MM.1S (cell line): ENCODE measurements around the gene EGFLAM.
A peak's percentile ranks its signal among the peaks of the same experiment; 100 is the strongest.

Experiments
- DNase-seq: peaks from one replicate; pipeline ENCODE4 v3.0.0-alpha.2; 2015
- H2AFZ ChIP-seq: fragments of 300-600 bp; sonication (generic); 2 replicates; pipeline ENCODE4 v1.6.0; 2016; ENCODE audit warnings: antibody characterized with exemption, low read length
- H3F3A ChIP-seq: fragments of 300-600 bp; sonication (generic); 2 replicates; pipeline ENCODE4 v1.6.1; 2016; ENCODE audit warnings: mild to moderate bottlenecking, antibody characterized with exemption, low read length, moderate library complexity, mixed read lengths; ENCODE audit not compliant: insufficient read depth
- H3K27ac ChIP-seq: fragments of 300-600 bp; sonication (generic); 2 replicates; pipeline ENCODE4 v1.5.1; 2016; ENCODE audit warnings: mild to moderate bottlenecking, low read length
- H3K27me3 ChIP-seq: fragments of 300-600 bp; sonication (generic); replicated peaks from 2 replicates; pipeline ENCODE4 v1.6.0; 2016; ENCODE audit warnings: low read length; ENCODE audit not compliant: insufficient read depth
- H3K36me3 ChIP-seq: fragments of 300-600 bp; sonication (generic); replicated peaks from 2 replicates; pipeline ENCODE4 v1.6.1; 2016; ENCODE audit warnings: mild to moderate bottlenecking, low read length, mixed read lengths; ENCODE audit not compliant: insufficient read depth
- H3K4me1 ChIP-seq: fragments of 300-600 bp; sonication (generic); 2 replicates; pipeline ENCODE4 v1.6.1; 2016; ENCODE audit warnings: low read length, mixed read lengths
- H3K4me2 ChIP-seq: fragments of 300-600 bp; sonication (generic); 2 replicates; pipeline ENCODE4 v1.6.0; 2016; ENCODE audit warnings: low read depth, low read length
- H3K4me3 ChIP-seq: fragments of 300-600 bp; sonication (generic); 2 replicates; pipeline ENCODE4 v1.5.1; 2016; ENCODE audit warnings: low read length, mixed read lengths
- H3K79me2 ChIP-seq: fragments of 300-600 bp; sonication (generic); 2 replicates; pipeline ENCODE4 v1.6.1; 2016; ENCODE audit warnings: mixed run types, low read length, mixed read lengths
- H3K9ac ChIP-seq: fragments of 300-600 bp; sonication (generic); 2 replicates; pipeline ENCODE4 v1.6.1; 2016; ENCODE audit warnings: low read length, mixed read lengths
- H3K9me2 ChIP-seq: fragments of 300-600 bp; sonication (generic); replicated peaks from 2 replicates; pipeline ENCODE4 v1.6.1; 2016; ENCODE audit warnings: mild to moderate bottlenecking, low read length, mixed read lengths; ENCODE audit not compliant: insufficient read depth
- H3K9me3 ChIP-seq: fragments of 300-600 bp; sonication (generic); replicated peaks from 2 replicates; pipeline ENCODE4 v1.6.1; 2016; ENCODE audit warnings: mild to moderate bottlenecking, low read length, mixed read lengths; ENCODE audit not compliant: insufficient read depth
- H4K20me1 ChIP-seq: fragments of 300-600 bp; sonication (generic); 2 replicates; pipeline ENCODE4 v1.6.1; 2016; ENCODE audit warnings: mild to moderate bottlenecking, low read length, moderate library complexity, mixed read lengths; ENCODE audit not compliant: insufficient read depth
- CTCF ChIP-seq: fragments of 300-600 bp; sonication (generic); IDR thresholded peaks from 2 replicates; pipeline ENCODE4 v1.5.1; 2016; ENCODE audit warnings: antibody characterized with exemption, low read length, mixed read lengths
- EZH2 ChIP-seq: fragments of 300-600 bp; sonication (generic); optimal IDR thresholded peaks from 2 replicates; pipeline ENCODE3; 2017; ENCODE audit warnings: low read depth, mild to moderate bottlenecking, antibody characterized with exemption, low read length, mixed read lengths
- EZH2phosphoT487 ChIP-seq: fragments of 300-600 bp; sonication (generic); IDR thresholded peaks from 2 replicates; pipeline ENCODE4 v1.6.1; 2018; ENCODE audit warnings: antibody characterized with exemption, low read length

EGFLAM gene

GRCh38 chr5:38494763-38495162 lies 236.4 kb downstream of the EGFLAM start:
- DNase-seq = no peak
- Histone ChIP-seq H3K27ac (no peak overlapping the region), H3K9me2 (no peaks in the 10 kb centered on the region), H4K20me1 (no peaks in the 10 kb centered on the region), H3K4me3 (no peak overlapping the region), H3K36me3 (no peaks in the 10 kb centered on the region), H2AFZ (no peak overlapping the region), H3K9me3 (no peaks in the 10 kb centered on the region), H3K9ac (no peak overlapping the region), H3K27me3 (no peaks in the 10 kb centered on the region), H3K4me2 (no peak overlapping the region), H3F3A (no peaks in the 10 kb centered on the region), H3K79me2 (no peaks in the 10 kb centered on the region), H3K4me1 (no peaks in the 10 kb centered on the region)
- TF ChIP-seq EZH2phosphoT487 (no peak), EZH2 (no peak), CTCF (no peak)

- Histone ChIP-seq H3K4me1 (no peaks in the 10 kb centered on the region), H2AFZ (no peak overlapping the region), H3K4me3 (no peak overlapping the region), H3K9me3 (no peaks in the 10 kb centered on the region), H3K27me3 (no peaks in the 10 kb centered on the region), H4K20me1 (no peaks in the 10 kb centered on the region), H3K4me2 (no peak overlapping the region), H3K9ac (no peak overlapping the region), H3K79me2 (no peaks in the 10 kb centered on the region), H3K27ac (no peak overlapping the region), H3F3A (no peaks in the 10 kb centered on the region), H3K36me3 (no peaks in the 10 kb centered on the region), H3K9me2 (no peaks in the 10 kb centered on the region)
- TF ChIP-seq CTCF (0 out of 2 replicates have a peak, but pooled peaks have one; percentile 3), EZH2 (no peak)
- no peak for DNase-seq
Measured at GRCh38 chr5:38497946-38498345, 239.6 kb downstream of the EGFLAM start.

- H4K20me1 ChIP-seq = no peaks in the 10 kb centered on the region
- no peaks in the 10 kb centered on the region for H3K9me3 ChIP-seq
- no peak overlapping the region for H3K27ac ChIP-seq
- H3K79me2 ChIP-seq = no peaks in the 10 kb centered on the region
- H3K9me2 ChIP-seq = no peaks in the 10 kb centered on the region
- TF ChIP-seq CTCF = no peak
- TF ChIP-seq EZH2phosphoT487 = no peak
- no peak for TF ChIP-seq EZH2
- H2AFZ ChIP-seq = no peak overlapping the region
- no peak for DNase-seq
- H3K4me3 ChIP-seq = no peak overlapping the region
- H3F3A ChIP-seq = no peaks in the 10 kb centered on the region
- no peak overlapping the region for H3K4me2 ChIP-seq
- H3K4me1 ChIP-seq = no peaks in the 10 kb centered on the region
- H3K27me3 ChIP-seq = no peaks in the 10 kb centered on the region
- H3K9ac ChIP-seq = no peak overlapping the region
- H3K36me3 ChIP-seq = no peaks in the 10 kb centered on the region
Measured at GRCh38 chr5:38500573-38501260, 242.4 kb downstream of the EGFLAM start.
